ENCODE results near the gene CPN2. TPM values are rescaled to one million over a fixed set of nuclear protein-coding genes. Genes with fewer than 3 reads are reported as not detected.

The CPN2 gene
- total and polyA plus RNA-seq, 10 of the 15 experiments (the other 5 are each of a cell fraction or from before 2014, with no cell fraction given) = not detected

DNA sequence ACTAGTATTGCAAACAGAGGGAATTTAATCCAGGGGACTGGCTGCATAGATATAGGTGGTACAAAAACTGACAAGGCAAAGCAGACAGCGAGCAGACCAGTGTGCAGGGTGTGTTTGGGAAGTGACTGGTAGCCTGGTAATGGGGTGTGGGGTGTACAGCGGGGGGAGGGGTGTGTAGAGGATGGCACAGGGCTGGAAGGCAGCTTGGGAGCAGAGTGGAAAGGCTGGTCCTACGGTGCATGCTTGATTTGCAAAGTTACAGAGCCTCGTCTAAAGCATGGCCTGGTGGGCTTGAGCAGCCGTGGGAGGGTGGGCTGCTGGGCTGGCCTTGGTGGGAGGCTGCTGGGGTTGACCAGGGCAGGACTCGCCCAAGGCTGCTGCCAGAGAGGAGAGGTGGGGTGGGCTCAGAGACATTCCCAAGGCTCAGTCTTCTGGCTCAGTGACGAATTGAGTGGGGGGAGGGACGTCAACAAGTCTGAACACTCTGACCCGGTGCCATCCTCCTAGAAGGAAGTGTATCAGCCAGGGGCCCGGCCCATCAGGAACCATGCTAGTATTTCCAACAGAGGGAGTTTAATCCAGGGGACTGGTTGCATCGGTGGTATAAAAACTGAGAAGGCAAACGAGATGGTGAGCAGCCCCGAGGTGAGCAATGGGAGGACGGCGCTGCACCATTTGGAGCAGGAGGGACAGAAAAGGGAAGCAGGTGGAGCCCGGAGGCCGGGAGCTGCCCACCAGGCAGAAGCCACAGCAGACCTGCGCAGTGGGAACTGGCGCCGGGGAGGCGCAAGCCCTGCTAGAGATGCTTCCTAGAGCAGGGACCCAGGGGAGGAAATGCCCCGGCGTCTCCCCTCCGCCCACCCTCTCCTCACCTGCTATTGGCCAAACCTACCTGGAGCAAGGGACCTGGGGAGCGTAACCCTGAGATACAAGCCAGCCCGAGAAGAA, 29.2 kb downstream of the CPN2 start (continued):
- TF ChIP-seq ZNF687 (IDR thresholded peaks at IDR 0.05) = no peak
- TF ChIP-seq CHD1 (IDR thresholded peaks at IDR 0.05; ENCODE audit: low read depth, low read length) = no peak
- TF ChIP-seq BCL11A (IDR thresholded peaks at IDR 0.05; ENCODE audit: low read depth, low read length) = no peak
- no peak for TF ChIP-seq ZNF207 (IDR thresholded peaks at IDR 0.05; ENCODE audit: borderline replicate concordance)
- no peak for TF ChIP-seq TCF3 (IDR thresholded peaks at IDR 0.05; ENCODE audit: borderline replicate concordance, insufficient read depth, low read depth, low read length)
- no peak for TF ChIP-seq E4F1 (IDR thresholded peaks at IDR 0.05; ENCODE audit: borderline replicate concordance, partially characterized antibody)
- no peak for TF ChIP-seq E2F4 (IDR thresholded peaks at IDR 0.05; ENCODE audit: low read depth, low read length)
- TF ChIP-seq, protein P1, sequence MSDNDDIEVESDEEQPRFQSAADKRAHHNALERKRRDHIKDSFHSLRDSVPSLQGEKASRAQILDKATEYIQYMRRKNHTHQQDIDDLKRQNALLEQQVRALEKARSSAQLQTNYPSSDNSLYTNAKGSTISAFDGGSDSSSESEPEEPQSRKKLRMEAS (IDR thresholded peaks at IDR 0.05; ENCODE audit: low read depth, low read length) = no peak
- TF ChIP-seq, protein P2, sequence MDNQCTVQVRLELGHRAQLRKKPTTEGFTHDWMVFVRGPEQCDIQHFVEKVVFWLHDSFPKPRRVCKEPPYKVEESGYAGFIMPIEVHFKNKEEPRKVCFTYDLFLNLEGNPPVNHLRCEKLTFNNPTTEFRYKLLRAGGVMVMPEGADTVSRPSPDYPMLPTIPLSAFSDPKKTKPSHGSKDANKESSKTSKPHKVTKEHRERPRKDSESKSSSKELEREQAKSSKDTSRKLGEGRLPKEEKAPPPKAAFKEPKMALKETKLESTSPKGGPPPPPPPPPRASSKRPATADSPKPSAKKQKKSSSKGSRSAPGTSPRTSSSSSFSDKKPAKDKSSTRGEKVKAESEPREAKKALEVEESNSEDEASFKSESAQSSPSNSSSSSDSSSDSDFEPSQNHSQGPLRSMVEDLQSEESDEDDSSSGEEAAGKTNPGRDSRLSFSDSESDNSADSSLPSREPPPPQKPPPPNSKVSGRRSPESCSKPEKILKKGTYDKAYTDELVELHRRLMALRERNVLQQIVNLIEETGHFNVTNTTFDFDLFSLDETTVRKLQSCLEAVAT (IDR thresholded peaks at IDR 0.05) = no peak
- no peak for TF ChIP-seq STAT3 (IDR thresholded peaks at IDR 0.05; ENCODE audit: low read depth, low read length)
